Measurements from ENCODE around the gene MCL1.

MCL1 gene

GRCh38 chr1:150567717-150568593 lies 11.5 kb downstream of the MCL1 start:
- DNase-seq: peak; percentile 59 to 71 (median 66)

DNA sequence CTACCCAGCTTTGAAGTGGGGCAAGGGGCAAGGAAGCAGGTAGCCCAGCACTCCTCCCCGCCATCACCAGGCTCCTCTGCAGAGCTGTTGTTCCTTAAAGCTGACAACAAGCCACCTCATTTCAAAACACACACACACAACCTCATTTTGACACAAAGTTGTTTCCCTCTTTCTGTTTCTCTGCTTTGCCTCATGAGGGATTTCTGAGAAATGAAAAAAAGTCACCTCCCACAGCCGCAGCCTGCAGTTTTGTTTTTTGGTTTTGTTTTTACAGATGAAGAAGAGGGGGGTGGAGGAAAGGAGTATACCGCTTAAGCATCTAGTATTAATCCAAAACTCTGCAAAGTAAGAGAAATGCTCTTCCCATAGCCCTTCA lies 12.1 kb downstream of the MCL1 start:
- DNase-seq: peak; percentile 82 to 92 (median 83)

- DNase-seq: peak in 1 of 3 donors; percentile 19
Measured at GRCh38 chr1:150566589-150567340, 12.6 kb downstream of the MCL1 start.

DNA sequence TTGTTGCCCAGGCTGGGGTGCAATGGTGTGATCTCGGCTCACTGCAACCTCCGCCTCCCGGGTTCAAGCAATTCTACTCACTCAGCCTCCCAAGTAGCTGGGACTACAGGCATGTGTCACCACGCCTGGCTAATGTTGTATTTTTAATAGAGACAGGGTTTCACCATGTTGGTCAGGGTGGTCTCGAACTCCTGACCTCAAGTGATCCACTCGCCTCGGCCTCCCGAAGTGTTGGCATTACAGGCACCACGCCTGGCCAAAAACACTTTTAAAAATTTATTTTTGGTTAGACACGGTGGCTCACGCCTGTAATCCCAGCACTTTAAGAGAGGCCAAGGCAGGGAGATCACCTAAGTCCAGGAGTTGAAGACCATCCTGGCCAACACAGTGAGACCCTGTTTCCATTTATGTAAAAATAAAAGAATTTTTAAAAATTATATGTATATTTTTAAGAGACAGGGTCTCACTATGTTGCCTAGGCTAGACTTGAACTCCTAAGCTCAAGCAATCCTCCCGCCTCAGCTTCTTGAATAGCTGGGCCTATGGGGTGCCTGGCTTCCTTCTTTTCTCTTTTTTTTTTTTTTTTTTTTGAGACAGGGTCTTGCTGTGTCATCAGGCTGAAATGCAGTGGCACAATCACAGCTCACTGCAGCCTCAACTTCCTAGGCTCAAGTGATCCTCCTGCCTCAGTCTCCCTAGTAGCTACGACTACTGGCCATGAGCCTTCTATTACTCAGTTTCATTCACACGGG lies 14.0 kb downstream of the MCL1 start:
- DNase-seq: peak in 2 of 3 donors; percentile 25 to 36

GRCh38 chr1:150564051-150564991 lies 15.1 kb downstream of the MCL1 start:
- peak in 2 of 3 donors; percentile 53 to 60 for DNase-seq

- DNase-seq: peak in 1 of 3 donors; percentile 25
Measured at GRCh38 chr1:150563340-150564038, 15.9 kb downstream of the MCL1 start.

- peak in 2 of 3 donors; percentile 49 to 57 for DNase-seq
Measured at GRCh38 chr1:150562446-150563339, 16.7 kb downstream of the MCL1 start.

- DNase-seq: peak; percentile 82 to 94 (median 92)
Measured at GRCh38 chr1:150561974-150562445, 17.4 kb downstream of the MCL1 start.

DNA sequence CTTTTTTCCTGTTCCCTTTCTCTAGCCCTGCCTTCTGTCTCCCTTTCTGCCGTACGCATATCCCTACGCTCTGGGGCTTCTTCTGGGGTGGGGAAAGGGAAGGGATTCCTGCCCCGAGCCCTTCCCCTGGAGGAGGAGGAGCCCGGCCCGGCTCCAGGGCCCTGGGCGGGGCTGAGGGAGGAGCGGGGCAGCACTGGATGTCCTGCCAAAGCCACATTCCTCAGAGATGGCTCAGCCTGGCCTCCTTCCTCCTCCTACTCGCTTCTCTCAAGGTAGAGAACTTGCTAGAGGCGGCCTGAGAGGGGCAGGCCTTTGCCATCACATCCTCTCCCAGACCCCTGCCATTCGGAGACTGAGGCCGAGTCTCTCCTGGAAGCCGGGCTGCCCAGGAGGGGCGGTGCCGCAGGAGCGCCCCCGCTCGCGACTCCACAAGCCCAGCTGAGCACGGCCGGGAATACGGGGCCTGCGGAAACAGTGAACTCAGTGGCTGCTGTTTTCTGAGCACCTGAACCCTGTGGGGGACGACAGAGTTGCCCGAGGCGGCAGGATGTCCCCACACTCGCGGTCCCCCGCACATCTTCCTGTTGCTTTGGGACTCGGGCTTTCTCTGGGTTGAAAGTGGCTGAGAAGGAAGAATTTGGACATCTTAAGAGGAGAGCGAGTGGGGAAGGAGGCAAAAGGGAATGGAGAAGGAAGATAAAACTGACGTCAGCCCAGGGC lies 18.0 kb downstream of the MCL1 start:
- DNase-seq: peak; percentile 93 to 97 (median 94)

GRCh38 chr1:150560576-150561253 lies 18.7 kb downstream of the MCL1 start:
- DNase-seq: peak in 2 of 3 donors; percentile 89 to 91

- peak; percentile 71 to 84 (median 76) for DNase-seq
Measured at GRCh38 chr1:150560011-150560438, 19.4 kb downstream of the MCL1 start.

GRCh38 chr1:150559656-150560010 lies 19.8 kb downstream of the MCL1 start:
- DNase-seq: no peak

GRCh38 chr1:150558761-150559655 lies 20.4 kb downstream of the MCL1 start:
- peak; percentile 43 to 61 (median 58) for DNase-seq

- DNase-seq: no peak
Measured at GRCh38 chr1:150558303-150558704, 21.1 kb downstream of the MCL1 start.

DNA sequence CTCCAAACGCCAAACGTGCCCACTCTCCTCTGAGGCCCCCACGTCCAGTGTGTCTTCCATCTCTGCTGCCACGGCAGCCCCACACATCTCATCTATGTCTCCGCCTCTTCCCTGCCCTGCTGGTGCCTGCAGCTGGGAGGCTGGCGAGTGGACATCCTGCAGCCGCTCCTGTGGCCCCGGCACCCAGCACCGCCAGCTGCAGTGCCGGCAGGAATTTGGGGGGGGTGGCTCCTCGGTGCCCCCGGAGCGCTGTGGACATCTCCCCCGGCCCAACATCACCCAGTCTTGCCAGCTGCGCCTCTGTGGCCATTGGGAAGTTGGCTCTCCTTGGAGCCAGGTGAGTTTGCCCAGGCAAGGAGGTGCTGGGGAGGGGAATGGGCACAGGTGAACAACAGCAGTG lies 21.6 kb downstream of the MCL1 start:
- no peak for DNase-seq

DNA sequence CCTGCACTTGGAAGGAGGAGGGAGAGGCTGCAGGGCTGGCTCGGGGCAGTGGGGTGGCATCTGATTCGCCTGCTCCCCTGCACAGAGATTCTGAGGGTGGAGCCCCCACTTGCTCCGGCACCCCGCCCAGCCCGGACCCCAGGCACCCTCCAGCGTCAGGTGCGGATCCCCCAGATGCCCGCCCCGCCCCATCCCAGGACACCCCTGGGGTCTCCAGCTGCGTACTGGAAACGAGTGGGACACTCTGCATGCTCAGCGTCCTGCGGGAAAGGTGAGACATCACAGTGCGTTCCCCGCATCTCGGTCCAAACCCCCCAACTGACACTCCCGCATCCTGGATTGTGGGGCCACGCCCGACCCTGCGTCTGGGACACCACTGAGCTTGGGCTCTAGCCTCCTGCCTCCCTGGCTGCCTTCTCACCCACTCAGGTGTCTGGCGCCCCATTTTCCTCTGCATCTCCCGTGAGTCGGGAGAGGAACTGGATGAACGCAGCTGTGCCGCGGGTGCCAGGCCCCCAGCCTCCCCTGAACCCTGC lies 22.3 kb downstream of the MCL1 start:
- DNase-seq: no peak

Measured in suppressor macrophage treated with lipopolysaccharide for 1 hour (primary cell).